K562 (cell line): ENCODE measurements around the gene ELAVL3.

Experiments used
- ATF7 ChIP-seq: fragments of 450-650 bp; IDR thresholded peaks from 2 replicates; pipeline ENCODE4 v1.7.1; 2014; ENCODE audit warnings: mild to moderate bottlenecking, moderate library complexity
- CC2D1A ChIP-seq: fragments of 450-650 bp; IDR thresholded peaks from 2 replicates; pipeline ENCODE4 v1.6.1; 2017; ENCODE audit warnings: mild to moderate bottlenecking
- ETS2 ChIP-seq: IDR thresholded peaks from 2 replicates; pipeline ENCODE4 v1.6.1; 2016; ENCODE audit warnings: borderline replicate concordance, missing genetic modification characterization, mild to moderate bottlenecking, moderate library complexity, missing compliant biosample characterization; ENCODE audit not compliant: poor library complexity, severe bottlenecking
- GABPA ChIP-seq: fragments of 200-800 bp; sonication (Bioruptor generic); conservative IDR thresholded peaks from 2 replicates; pipeline ENCODE4 v1.6.1; 2016; ENCODE audit warnings: low read depth, missing genetic modification characterization, missing compliant biosample characterization
- GABPB1 ChIP-seq: sonication (generic); formaldehyde crosslinking; IDR thresholded peaks from 2 replicates; pipeline ENCODE4 v1.8.0; 2022; ENCODE audit warnings: mild to moderate bottlenecking, missing genetic modification reagents
- JUN ChIP-seq, 2 experiments: sonication (generic) in 1 of 2; formaldehyde crosslinking in 1 of 2; IDR thresholded peaks; 2 replicates each; pipeline versions ENCODE4 v1.6.1 to v1.8.0; 2012 to 2022; ENCODE audit warnings: borderline replicate concordance in 2 of 2, mild to moderate bottlenecking in 2 of 2, improper control_type of control experiment in 1 of 2, low read depth in 1 of 2, low read length in 1 of 2, missing genetic modification reagents in 1 of 2
- MYBL2 ChIP-seq, 2 experiments: fragments of 450-650 bp in 1 of 2; sonication (generic) in 1 of 2; formaldehyde crosslinking in 1 of 2; IDR thresholded peaks; 2 replicates each; pipeline versions ENCODE4 v1.6.1 to v1.8.1; 2017 to 2022; ENCODE audit warnings: borderline replicate concordance in 1 of 2, inconsistent platforms in 1 of 2, low read depth in 1 of 2, mild to moderate bottlenecking in 1 of 2, missing genetic modification reagents in 1 of 2, moderate library complexity in 1 of 2
- NUFIP1 ChIP-seq: fragments of 450-650 bp; IDR thresholded peaks from 2 replicates; pipeline ENCODE4 v1.6.1; 2018; ENCODE audit not compliant: partially characterized antibody
- SIN3A ChIP-seq, 2 experiments: fragments of 150-350 bp in 1 of 2; IDR thresholded peaks; 2 replicates each; pipeline ENCODE4 v1.6.1; 2011 to 2016; ENCODE audit warnings: borderline replicate concordance in 2 of 2, low read depth in 2 of 2, low read length in 2 of 2, mild to moderate bottlenecking in 2 of 2, moderate library complexity in 2 of 2; ENCODE audit not compliant: control insufficient read depth in 1 of 2
- TF ChIP-seq, protein P1 (sequence below): sonication (generic); formaldehyde crosslinking; IDR thresholded peaks from 2 replicates; pipeline ENCODE4 v1.5.0; 2020; ENCODE audit warnings: missing genetic modification reagents

DNA sequence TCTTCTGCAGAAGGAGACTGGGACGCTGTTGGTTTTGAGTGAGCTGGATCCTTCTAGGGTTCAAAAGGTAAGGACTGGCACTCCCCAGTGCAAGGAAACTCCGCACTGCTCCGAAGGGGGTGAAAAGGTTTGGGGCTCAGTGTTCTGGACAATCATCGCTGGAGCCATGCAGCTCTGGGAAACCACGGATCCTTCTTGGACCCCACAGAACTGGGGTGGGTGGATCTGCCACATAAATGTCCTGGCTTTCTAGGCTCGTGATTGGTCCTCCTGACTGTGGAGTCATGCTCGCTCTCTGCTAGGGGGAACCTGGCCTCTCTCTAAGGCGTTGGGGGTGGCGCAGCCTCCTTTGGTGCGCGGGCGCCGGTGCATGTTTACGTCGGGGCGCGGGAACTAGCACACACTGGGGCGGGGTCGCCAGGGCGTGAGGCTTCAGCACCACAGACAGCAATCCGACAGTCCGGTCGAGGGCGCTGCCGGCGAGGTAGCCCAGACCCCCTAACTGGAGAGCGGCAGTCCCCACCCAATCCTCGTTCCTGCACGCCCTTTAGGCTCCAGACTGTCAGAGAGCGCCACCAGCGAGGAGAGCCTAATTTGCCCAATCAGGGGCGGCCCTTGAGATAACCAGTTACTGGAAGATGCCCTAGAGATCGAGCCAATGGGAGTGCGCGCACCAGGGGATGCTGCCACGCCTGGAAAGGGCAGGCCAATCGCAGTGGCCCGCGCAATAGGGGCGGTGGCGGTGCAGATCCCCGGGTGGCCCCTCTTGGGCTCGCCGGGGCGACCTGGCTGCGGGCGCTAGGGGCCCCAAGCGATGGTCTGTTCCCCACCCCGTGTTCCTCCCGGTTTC is 913 bp upstream of the ELAVL3 start:
- no peak for TF ChIP-seq ATF7
- peak; percentile 72; the same call in 1 of the 2 replicates for TF ChIP-seq CC2D1A
- TF ChIP-seq GABPB1 (CRISPR knock-in tag), result no peak; the same call in 1 of the 2 replicates
- no peak for TF ChIP-seq NUFIP1
- TF ChIP-seq SIN3A (IDR thresholded peaks at IDR 0.05; ENCODE audit: borderline replicate concordance in 2 of 2, control insufficient read depth in 1 of 2, low read depth in 2 of 2, low read length in 2 of 2), result peak in 1 of 2 experiments; percentile 78; a peak in 1 of 4 replicates
- no peak for TF ChIP-seq JUN (IDR thresholded peaks at IDR 0.05; ENCODE audit: borderline replicate concordance, low read depth, low read length)
- TF ChIP-seq JUN (CRISPR knock-in tag; IDR thresholded peaks at IDR 0.05; ENCODE audit: borderline replicate concordance), result no peak
- no peak for TF ChIP-seq MYBL2 (IDR thresholded peaks at IDR 0.05; ENCODE audit: low read depth)
- TF ChIP-seq MYBL2 (CRISPR knock-in tag; IDR thresholded peaks at IDR 0.05; ENCODE audit: borderline replicate concordance), result no peak
- no peak for TF ChIP-seq GABPA (tag)
- TF ChIP-seq, protein P1, sequence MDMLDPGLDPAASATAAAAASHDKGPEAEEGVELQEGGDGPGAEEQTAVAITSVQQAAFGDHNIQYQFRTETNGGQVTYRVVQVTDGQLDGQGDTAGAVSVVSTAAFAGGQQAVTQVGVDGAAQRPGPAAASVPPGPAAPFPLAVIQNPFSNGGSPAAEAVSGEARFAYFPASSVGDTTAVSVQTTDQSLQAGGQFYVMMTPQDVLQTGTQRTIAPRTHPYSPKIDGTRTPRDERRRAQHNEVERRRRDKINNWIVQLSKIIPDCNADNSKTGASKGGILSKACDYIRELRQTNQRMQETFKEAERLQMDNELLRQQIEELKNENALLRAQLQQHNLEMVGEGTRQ (CRISPR knock-in tag), result no peak
- TF ChIP-seq ETS2 (tag), result no peak
